Cardiac muscle cell (in vitro differentiated cells and primary cell): ENCODE measurements around the gene THOC1. TPM values are rescaled to one million over a fixed set of nuclear protein-coding genes. Genes with fewer than 3 reads are reported as not detected.

Experiments used
- DNase-seq, 2 donors: peaks; one replicate each; pipeline versions ENCODE4 v3.0.0 to v3.0.0-alpha.2; 2010 to 2017; ENCODE audit warnings: low read depth in 1 of 2, low spot score in 1 of 2
- H3K27ac ChIP-seq: fragments of 200-600 bp; sonication (generic); 2 replicates; pipeline ENCODE4 v1.5.1; 2016
- H3K27me3 ChIP-seq: fragments of 200-600 bp; sonication (generic); 2 replicates; pipeline ENCODE4 v1.6.0; 2016; ENCODE audit warnings: control low read depth
- H3K36me3 ChIP-seq: fragments of 200-600 bp; sonication (generic); 2 replicates; pipeline ENCODE4 v1.5.1; 2016; ENCODE audit warnings: control low read depth
- H3K4me1 ChIP-seq: fragments of 200-600 bp; sonication (generic); 2 replicates; pipeline ENCODE4 v1.8.1; 2017; ENCODE audit warnings: low read depth, mild to moderate bottlenecking, mixed run types
- H3K4me3 ChIP-seq: fragments of 200-600 bp; sonication (generic); 2 replicates; pipeline ENCODE4 v1.5.1; 2016; ENCODE audit warnings: mild to moderate bottlenecking
- H3K9me3 ChIP-seq: fragments of 200-600 bp; sonication (generic); 2 replicates; pipeline ENCODE4 v1.5.1; 2017; ENCODE audit warnings: low read depth, mild to moderate bottlenecking, control low read depth
- polyA plus RNA-seq: library from polyadenylated mRNA; unstranded; fragments of >200 nt; fragmentation: Nextera tagmentation; extraction: Ambion mirVana; gene quantifications from 2 replicates; pipeline ENCODE4 v1.2.1, GENCODE V29; 2016
- total RNA-seq: library from RNA; depleted of rRNA; stranded (reverse); fragments of >200 nt; gene quantifications from 2 replicates; pipeline ENCODE4 v1.2.3, GENCODE V29; 2016
- TF ChIP-seq, protein P1 (sequence below): IDR thresholded peaks from 2 replicates; pipeline ENCODE4 v1.5.1; 2012; ENCODE audit warnings: low read depth, mild to moderate bottlenecking, low read length

The THOC1 gene
- total and polyA plus RNA-seq, 2 experiments from 2014 or later = 46.2 to 88.5 TPM

DNA sequence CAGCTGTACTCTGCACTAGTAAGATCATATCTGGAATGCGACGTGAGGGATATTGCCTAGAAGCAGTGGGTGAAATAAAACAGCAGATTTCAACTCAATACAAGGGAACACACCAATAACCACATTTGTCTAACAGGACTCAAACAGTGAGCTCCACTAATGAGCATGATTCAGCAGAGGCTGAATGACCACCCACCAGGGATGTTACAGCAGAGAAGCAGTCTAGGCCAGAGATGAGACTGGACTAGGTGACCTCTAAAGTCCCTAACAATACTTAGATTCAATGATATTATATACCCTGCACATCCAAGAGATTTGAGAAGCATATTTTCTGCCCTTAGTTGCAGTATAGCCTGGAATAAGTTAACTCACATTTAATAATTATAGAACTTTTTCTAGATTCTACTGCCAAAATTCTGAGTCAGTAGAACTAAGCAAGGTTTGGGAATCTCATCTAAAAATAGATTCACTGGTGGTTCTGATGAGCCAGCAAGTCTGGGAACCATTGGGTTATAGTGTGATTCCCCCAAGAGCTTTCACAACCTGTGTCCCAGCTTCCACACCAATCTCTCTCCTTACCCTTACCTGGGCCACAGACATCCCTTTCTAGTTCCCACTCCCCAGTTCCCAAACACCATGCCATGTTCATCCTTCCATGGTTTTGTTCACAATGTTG is 6.3 kb downstream of the THOC1 start:
- Histone ChIP-seq H3K9me3 (no peaks in the 10 kb centered on the region), H3K4me3 (no peak overlapping the region), H3K27ac (peak overlapping the region; percentile 46), H3K27me3 (no peaks in the 10 kb centered on the region), H3K36me3 (peaks cover 41% of the 10 kb centered on the region), H3K4me1 (peaks cover under 1% of the 10 kb centered on the region)
- DNase-seq = no peak
- TF ChIP-seq, protein P1, sequence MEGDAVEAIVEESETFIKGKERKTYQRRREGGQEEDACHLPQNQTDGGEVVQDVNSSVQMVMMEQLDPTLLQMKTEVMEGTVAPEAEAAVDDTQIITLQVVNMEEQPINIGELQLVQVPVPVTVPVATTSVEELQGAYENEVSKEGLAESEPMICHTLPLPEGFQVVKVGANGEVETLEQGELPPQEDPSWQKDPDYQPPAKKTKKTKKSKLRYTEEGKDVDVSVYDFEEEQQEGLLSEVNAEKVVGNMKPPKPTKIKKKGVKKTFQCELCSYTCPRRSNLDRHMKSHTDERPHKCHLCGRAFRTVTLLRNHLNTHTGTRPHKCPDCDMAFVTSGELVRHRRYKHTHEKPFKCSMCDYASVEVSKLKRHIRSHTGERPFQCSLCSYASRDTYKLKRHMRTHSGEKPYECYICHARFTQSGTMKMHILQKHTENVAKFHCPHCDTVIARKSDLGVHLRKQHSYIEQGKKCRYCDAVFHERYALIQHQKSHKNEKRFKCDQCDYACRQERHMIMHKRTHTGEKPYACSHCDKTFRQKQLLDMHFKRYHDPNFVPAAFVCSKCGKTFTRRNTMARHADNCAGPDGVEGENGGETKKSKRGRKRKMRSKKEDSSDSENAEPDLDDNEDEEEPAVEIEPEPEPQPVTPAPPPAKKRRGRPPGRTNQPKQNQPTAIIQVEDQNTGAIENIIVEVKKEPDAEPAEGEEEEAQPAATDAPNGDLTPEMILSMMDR = no peak

DNA sequence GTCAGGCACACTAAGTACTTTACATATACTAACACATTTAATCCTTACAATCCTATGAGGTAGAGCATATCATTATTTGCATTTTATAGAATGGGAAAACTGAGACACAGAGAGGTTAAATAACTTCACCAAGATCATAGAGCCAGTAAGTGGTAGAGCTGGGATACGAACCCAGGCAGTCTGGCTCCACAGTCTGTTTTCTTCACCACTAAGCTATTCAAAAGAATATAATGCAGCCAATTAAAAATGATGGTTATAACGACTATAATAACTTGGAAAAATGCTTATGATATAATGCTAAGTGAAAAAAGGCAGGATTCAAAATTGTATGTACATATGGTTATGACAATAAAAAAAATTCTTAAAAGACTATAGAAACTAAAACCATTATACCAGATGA is 7.3 kb downstream of the THOC1 start:
- TF ChIP-seq, protein P1 = no peak
- no peaks in the 10 kb centered on the region for H3K9me3 ChIP-seq
- H3K4me1 ChIP-seq = peaks cover 11% of the 10 kb centered on the region
- H3K36me3 ChIP-seq = peaks cover 46% of the 10 kb centered on the region
- no peak for DNase-seq
- H3K27ac ChIP-seq = no peak overlapping the region
- no peaks in the 10 kb centered on the region for H3K27me3 ChIP-seq
- H3K4me3 ChIP-seq = no peak overlapping the region

DNA sequence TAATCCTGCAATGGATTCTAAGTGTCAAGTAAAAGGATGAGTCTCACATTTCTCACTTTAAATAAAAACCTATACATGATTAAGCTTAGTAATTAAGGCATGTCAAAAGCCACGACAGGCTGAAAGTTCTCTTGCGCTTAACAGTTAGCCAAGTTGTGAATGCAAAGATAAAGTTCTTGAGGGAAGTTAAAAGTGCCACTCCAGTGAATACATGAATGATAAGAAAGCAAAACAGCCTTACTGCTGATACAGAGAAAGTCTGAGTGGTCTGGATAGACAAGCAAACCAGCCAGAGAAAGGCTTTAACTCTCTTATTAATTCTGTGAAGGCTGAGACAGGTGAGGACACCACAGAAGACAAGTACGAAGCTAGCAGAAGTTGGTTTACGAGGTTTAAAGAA is 12.7 kb downstream of the THOC1 start:
- Histone ChIP-seq H3K36me3 (peaks cover 47% of the 10 kb centered on the region), H3K27ac (peak overlapping the region; percentile 68), H3K9me3 (no peaks in the 10 kb centered on the region), H3K4me1 (peaks cover 42% of the 10 kb centered on the region), H3K27me3 (no peaks in the 10 kb centered on the region), H3K4me3 (peak overlapping the region; percentile 1)
- DNase-seq = peak in 1 of 2 donors; percentile 32
- TF ChIP-seq, protein P1 = no peak

DNA sequence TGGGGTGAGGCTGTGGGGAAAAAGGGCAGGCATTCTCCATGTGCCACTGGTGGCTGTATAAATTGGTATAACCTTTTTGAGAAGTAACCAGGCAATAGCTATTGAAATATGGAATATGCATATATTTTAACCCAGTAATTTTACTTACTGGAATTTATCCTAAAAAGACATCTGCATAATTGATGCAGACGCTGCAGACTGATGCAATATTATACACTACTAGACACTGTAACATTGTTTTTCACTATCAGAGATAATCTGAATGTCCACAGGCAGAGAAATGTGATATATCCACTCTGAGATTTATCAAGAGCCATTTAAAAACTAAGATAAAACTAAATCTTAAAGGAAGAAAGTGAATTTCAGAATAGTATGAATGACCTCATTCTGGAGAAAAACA is 14.7 kb downstream of the THOC1 start:
- DNase-seq = no peak
- H3K36me3 ChIP-seq = peaks cover 50% of the 10 kb centered on the region
- TF ChIP-seq, protein P1 = no peak
- no peak overlapping the region for H3K27ac ChIP-seq
- H3K4me1 ChIP-seq = peaks cover 42% of the 10 kb centered on the region
- no peaks in the 10 kb centered on the region for H3K9me3 ChIP-seq
- H3K4me3 ChIP-seq = no peak overlapping the region
- no peaks in the 10 kb centered on the region for H3K27me3 ChIP-seq

DNA sequence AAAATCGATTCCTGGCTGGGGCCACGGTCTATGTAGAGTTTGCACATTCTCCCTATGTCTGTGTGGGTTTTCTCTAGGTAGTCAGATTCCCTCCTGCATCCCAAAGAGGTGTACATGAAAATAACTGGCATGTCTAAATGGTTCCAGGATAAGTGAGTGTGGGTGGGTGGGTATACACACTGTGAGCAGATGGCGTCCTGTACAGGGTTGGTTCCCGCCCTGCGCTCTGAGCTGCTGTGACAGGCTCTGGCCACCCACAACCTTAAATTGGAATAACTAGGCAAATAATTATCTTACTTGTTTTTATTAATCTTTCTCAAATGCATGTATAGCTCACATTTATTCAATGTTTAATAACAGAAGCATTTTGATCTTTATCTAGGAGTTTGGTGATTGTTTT is 16.3 kb downstream of the THOC1 start:
- Histone ChIP-seq H3K27me3 (no peaks in the 10 kb centered on the region), H3K36me3 (peaks cover 52% of the 10 kb centered on the region), H3K4me3 (no peak overlapping the region), H3K27ac (no peak overlapping the region), H3K9me3 (no peaks in the 10 kb centered on the region), H3K4me1 (peaks cover 42% of the 10 kb centered on the region)
- TF ChIP-seq, protein P1 = no peak
- no peak for DNase-seq
